ENCODE results near the gene MAGEB4.

DNA sequence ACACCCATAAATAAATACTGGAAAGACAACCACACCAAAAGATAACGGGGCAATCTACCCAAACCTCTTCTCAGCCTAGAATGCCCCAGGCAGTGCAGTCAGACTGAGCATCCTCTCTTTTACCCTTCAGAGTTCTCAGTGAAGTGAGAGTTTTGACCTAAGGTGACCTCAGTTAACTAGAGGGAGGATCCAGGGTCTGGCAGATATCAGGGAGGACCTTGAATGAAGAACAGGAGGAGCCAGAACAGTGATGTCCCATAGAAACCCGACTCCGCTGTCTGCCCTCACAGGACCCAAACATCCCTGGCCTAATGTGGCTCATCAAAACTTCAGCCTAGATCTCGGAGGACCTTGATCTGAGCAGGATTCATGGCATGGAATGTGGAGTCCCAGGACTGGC is 11.4 kb upstream of the MAGEB4 start, which contains the start of gene MAGEB3:
- no peak for TF ChIP-seq YY1 (IDR thresholded peaks at IDR 0.05; ENCODE audit: insufficient read depth, insufficient read length)
- no peak for TF ChIP-seq SUZ12 (IDR thresholded peaks at IDR 0.05; ENCODE audit: extremely low read depth, insufficient read depth, insufficient read length)

Measured in NT2/D1 (cell line).